ENCODE measurements around the gene TMTC1. TPM values are rescaled to one million over a fixed set of nuclear protein-coding genes. Genes with fewer than 3 reads are reported as not detected.

Gene TMTC1
- total RNA-seq (92.5 and 222 TPM in 2 replicates), polyA plus RNA-seq (62.2 and 89.4 TPM in 2 replicates), polyA minus RNA-seq (ENCODE audit: low replicate concordance) (56.5 and 101 TPM in 2 replicates)
- 36.4 and 49.0 TPM in 2 replicates for polyA plus RNA-seq (2012)

DNA sequence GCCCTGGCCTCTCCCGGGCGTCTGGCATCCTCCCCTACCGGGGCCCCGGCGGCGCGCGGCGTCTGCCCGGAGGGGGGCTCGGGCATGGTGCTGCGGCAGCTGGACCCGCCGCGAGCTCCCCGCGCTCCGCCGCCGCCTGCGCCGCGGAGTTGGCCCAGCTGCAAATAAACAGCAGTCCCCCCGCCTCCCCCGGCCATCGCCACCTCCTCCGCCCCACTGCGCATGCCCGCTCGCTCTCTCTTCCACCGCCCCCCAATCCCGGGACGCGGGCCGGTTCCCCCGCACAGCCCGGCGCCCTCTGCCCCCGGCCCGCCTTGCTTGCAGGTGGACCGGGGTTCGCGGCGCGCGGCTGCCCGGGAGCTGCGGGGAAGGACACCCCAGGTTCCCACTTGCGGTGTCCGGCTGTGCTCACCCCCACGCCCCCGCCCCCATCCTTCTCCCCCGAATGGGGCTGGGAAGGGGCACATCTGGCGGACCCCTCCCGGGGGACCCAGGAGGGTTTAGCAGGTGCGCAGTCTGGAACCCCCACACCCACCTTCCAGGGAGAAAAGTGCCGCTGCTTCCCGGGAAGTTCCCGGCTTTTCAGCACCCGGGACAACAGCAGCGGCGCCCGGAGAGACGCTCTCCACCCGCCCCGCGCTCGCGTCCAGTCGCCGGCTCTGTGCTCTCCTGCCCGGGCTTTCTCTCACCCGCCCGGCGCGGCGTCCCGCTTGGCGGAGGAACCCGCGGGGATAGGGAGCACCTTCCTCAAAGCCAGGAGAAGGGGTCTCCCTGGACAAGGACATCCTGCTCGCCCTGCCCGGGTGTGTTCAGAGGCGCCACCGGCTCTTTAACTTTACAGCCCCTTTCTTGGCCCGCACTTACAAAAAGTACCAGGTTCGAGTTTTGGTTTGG is at the start of gene TMTC1:
Gene TMTC1 (minus strand): TSS at position 170 of the 894 bp plus-strand sequence. CDS start 191 bp downstream, outside the sequence.
- Histone ChIP-seq H3K27me3 (ENCODE audit: control insufficient read depth, insufficient read depth, low read length) (no peaks in the 10 kb centered on the region), H3K27ac (ENCODE audit: insufficient read depth, low read length) (peak within 1 kb of the TSS; percentile 84)

GRCh38 chr12:29831173-29831572 is 47.4 kb upstream of the TMTC1 start:
- no peaks in the 10 kb centered on the region for H3K9me3 ChIP-seq (ENCODE audit: control insufficient read depth, insufficient read depth, low read depth, low read length)
- no peak overlapping the region for H3K4me2 ChIP-seq (ENCODE audit: extremely low read depth, insufficient read depth, low read length)
- no peaks in the 10 kb centered on the region for H3K27me3 ChIP-seq (ENCODE audit: control insufficient read depth, insufficient read depth, low read length)
- TF ChIP-seq, protein P1, sequence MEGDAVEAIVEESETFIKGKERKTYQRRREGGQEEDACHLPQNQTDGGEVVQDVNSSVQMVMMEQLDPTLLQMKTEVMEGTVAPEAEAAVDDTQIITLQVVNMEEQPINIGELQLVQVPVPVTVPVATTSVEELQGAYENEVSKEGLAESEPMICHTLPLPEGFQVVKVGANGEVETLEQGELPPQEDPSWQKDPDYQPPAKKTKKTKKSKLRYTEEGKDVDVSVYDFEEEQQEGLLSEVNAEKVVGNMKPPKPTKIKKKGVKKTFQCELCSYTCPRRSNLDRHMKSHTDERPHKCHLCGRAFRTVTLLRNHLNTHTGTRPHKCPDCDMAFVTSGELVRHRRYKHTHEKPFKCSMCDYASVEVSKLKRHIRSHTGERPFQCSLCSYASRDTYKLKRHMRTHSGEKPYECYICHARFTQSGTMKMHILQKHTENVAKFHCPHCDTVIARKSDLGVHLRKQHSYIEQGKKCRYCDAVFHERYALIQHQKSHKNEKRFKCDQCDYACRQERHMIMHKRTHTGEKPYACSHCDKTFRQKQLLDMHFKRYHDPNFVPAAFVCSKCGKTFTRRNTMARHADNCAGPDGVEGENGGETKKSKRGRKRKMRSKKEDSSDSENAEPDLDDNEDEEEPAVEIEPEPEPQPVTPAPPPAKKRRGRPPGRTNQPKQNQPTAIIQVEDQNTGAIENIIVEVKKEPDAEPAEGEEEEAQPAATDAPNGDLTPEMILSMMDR (conservative IDR thresholded peaks at IDR 0.05 in 1 of 2, IDR thresholded peaks at IDR 0.05 in 1 of 2; ENCODE audit: low read depth in 1 of 2, low read length in 2 of 2) = no peak
- TF ChIP-seq EZH2 (IDR thresholded peaks at IDR 0.05; ENCODE audit: low read length, missing control alignments) = no peak
- no peak overlapping the region for H2AFZ ChIP-seq (ENCODE audit: low read length)
- H3K4me1 ChIP-seq (ENCODE audit: control insufficient read depth, extremely low read depth, insufficient read depth, low read length) = no peaks in the 10 kb centered on the region
- H3K27ac ChIP-seq (ENCODE audit: insufficient read depth, low read length) = no peak overlapping the region
- no peaks in the 10 kb centered on the region for H4K20me1 ChIP-seq (ENCODE audit: control insufficient read depth, extremely low read depth, insufficient read depth, low read length)
- no peaks in the 10 kb centered on the region for H3K79me2 ChIP-seq (ENCODE audit: control insufficient read depth, insufficient read depth, low read length)
- no peak overlapping the region for H3K9ac ChIP-seq (ENCODE audit: insufficient read depth, low read length)
- H3K4me3 ChIP-seq (replicated peaks in 1 of 4; ENCODE audit: control extremely low read depth in 1 of 4, insufficient read depth in 1 of 4, low read depth in 3 of 4, low read length in 4 of 4) = no peak overlapping the region
- H3K36me3 ChIP-seq (ENCODE audit: control insufficient read depth, insufficient read depth, low read length) = no peaks in the 10 kb centered on the region
- DNase-seq (ENCODE audit: low read depth in 2 of 2) = no peak

More for the DNA sequence above, at the start of gene TMTC1:
- H2AFZ ChIP-seq (ENCODE audit: low read length) = peak within 1 kb of the TSS; percentile 52
- peaks cover 18% of the 10 kb centered on the region for H3K79me2 ChIP-seq (ENCODE audit: control insufficient read depth, insufficient read depth, low read length)
- TF ChIP-seq EZH2 (IDR thresholded peaks at IDR 0.05; ENCODE audit: low read length, missing control alignments) = no peak
- TF ChIP-seq, protein P1 (conservative IDR thresholded peaks at IDR 0.05 in 1 of 2, IDR thresholded peaks at IDR 0.05 in 1 of 2; ENCODE audit: low read depth in 1 of 2, low read length in 2 of 2) = no peak
- H3K36me3 ChIP-seq (ENCODE audit: control insufficient read depth, insufficient read depth, low read length) = no peaks in the 10 kb centered on the region
- no peaks in the 10 kb centered on the region for H3K4me1 ChIP-seq (ENCODE audit: control insufficient read depth, extremely low read depth, insufficient read depth, low read length)
- peak within 1 kb of the TSS; percentile 72 for H3K4me2 ChIP-seq (ENCODE audit: extremely low read depth, insufficient read depth, low read length)
- H3K9me3 ChIP-seq (ENCODE audit: control insufficient read depth, insufficient read depth, low read depth, low read length) = no peaks in the 10 kb centered on the region
- no peaks in the 10 kb centered on the region for H4K20me1 ChIP-seq (ENCODE audit: control insufficient read depth, extremely low read depth, insufficient read depth, low read length)
- H3K4me3 ChIP-seq (replicated peaks in 1 of 4; ENCODE audit: control extremely low read depth in 1 of 4, insufficient read depth in 1 of 4, low read depth in 3 of 4, low read length in 4 of 4) = peak within 1 kb of the TSS; percentile 74 to 89 (median 84)
- peak within 1 kb of the TSS; percentile 71 for H3K9ac ChIP-seq (ENCODE audit: insufficient read depth, low read length)
- peak; percentile 69 to 70 for DNase-seq (ENCODE audit: low read depth in 2 of 2)

DNA sequence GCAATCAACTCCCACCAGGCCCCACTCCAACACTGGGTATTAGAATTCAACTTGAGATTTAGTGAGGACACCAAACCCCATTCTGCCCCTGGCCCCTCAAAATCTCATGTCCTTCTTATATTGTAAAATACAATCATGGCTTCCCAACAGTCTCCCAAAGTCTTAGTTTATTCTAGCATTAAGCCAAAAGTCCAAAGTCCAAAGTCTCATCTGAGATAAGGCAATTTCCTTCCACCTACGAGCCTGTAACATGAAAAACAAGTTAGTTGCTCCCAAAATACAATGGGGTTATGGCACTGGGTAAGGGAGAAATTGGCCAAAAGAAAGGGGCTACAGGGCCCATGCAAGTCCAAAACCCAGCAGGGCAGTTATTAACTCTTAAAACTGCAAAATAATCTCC is 46.6 kb upstream of the TMTC1 start:
- Histone ChIP-seq H4K20me1 (ENCODE audit: control insufficient read depth, extremely low read depth, insufficient read depth, low read length) (no peaks in the 10 kb centered on the region), H3K79me2 (ENCODE audit: control insufficient read depth, insufficient read depth, low read length) (no peaks in the 10 kb centered on the region), H3K9ac (ENCODE audit: insufficient read depth, low read length) (no peak overlapping the region), H2AFZ (ENCODE audit: low read length) (no peak overlapping the region), H3K4me2 (ENCODE audit: extremely low read depth, insufficient read depth, low read length) (no peak overlapping the region), H3K4me3 (replicated peaks in 1 of 4; ENCODE audit: control extremely low read depth in 1 of 4, insufficient read depth in 1 of 4, low read depth in 3 of 4, low read length in 4 of 4) (no peak overlapping the region), H3K9me3 (ENCODE audit: control insufficient read depth, insufficient read depth, low read depth, low read length) (no peaks in the 10 kb centered on the region), H3K4me1 (ENCODE audit: control insufficient read depth, extremely low read depth, insufficient read depth, low read length) (no peaks in the 10 kb centered on the region), H3K36me3 (ENCODE audit: control insufficient read depth, insufficient read depth, low read length) (no peaks in the 10 kb centered on the region), H3K27me3 (ENCODE audit: control insufficient read depth, insufficient read depth, low read length) (no peaks in the 10 kb centered on the region), H3K27ac (ENCODE audit: insufficient read depth, low read length) (no peak overlapping the region)
- no peak for DNase-seq (ENCODE audit: low read depth in 2 of 2)
- TF ChIP-seq, protein P1 (conservative IDR thresholded peaks at IDR 0.05 in 1 of 2, IDR thresholded peaks at IDR 0.05 in 1 of 2; ENCODE audit: low read depth in 1 of 2, low read length in 2 of 2) = no peak
- TF ChIP-seq EZH2 (IDR thresholded peaks at IDR 0.05; ENCODE audit: low read length, missing control alignments) = no peak
